HG03520 (cell line): ENCODE measurements around the gene TPSD1.
"Not testable (repeated sequence)": the region's sequence is repeated elsewhere in the genome, so short reads cannot be mapped to it uniquely, and the experiment has no call there.

ENCODE experiments used
- ATAC-seq: cut with Tn5 transposase; IDR thresholded peaks from one replicate; pipeline ENCODE4 v1.9.1; 2021; ENCODE audit warnings: mild to moderate bottlenecking, moderate library complexity; ENCODE audit not compliant: unreplicated experiment

Gene TPSD1

GRCh38 chr16:1255276-1256122 is at the start of gene TPSD1:
Gene TPSD1, plus strand, starts transcription at chr16:1256069. Its CDS starts 212 bp downstream, at chr16:1256281.
- ATAC-seq = not testable (repeated sequence)

- ATAC-seq = no peak
These were observed 49.5 kb upstream of the TPSD1 start for GRCh38 chr16:1206326-1206725.

DNA sequence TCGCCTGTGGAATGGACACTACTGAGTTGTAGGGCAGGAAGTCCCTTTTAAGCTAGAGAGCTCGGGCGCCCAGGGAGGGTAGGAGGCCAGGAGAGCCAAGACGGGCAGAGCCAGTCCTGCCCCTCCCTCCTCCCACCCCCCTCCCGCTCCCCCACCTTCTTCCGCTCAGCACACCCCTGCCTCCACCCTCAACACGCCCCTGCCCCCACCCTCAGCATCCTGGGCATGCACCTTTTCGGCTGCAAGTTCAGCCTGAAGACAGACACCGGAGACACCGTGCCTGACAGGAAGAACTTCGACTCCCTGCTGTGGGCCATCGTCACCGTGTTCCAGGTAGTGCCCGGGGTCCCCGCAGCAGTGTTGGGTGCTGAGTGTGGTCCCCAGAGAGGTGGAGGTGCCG is 49.1 kb upstream of the TPSD1 start:
- no peak for ATAC-seq

- ATAC-seq = no peak
These were observed 47.5 kb upstream of the TPSD1 start for GRCh38 chr16:1208239-1208830.

DNA sequence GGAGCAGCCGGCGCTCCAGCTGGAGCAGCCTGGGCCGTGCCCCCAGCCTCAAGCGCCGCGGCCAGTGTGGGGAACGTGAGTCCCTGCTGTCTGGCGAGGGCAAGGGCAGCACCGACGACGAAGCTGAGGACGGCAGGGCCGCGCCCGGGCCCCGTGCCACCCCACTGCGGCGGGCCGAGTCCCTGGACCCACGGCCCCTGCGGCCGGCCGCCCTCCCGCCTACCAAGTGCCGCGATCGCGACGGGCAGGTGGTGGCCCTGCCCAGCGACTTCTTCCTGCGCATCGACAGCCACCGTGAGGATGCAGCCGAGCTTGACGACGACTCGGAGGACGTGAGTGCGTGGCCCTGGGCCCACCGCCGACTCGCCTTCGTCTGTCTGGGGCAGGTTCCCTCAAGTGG is 46.8 kb upstream of the TPSD1 start:
- no peak for ATAC-seq

GRCh38 chr16:1210461-1210860 is 45.4 kb upstream of the TPSD1 start:
- ATAC-seq = no peak

GRCh38 chr16:1211451-1212268 is 44.2 kb upstream of the TPSD1 start:
- ATAC-seq = no peak

- no peak for ATAC-seq
These were observed 43.2 kb upstream of the TPSD1 start for GRCh38 chr16:1212616-1213194.

DNA sequence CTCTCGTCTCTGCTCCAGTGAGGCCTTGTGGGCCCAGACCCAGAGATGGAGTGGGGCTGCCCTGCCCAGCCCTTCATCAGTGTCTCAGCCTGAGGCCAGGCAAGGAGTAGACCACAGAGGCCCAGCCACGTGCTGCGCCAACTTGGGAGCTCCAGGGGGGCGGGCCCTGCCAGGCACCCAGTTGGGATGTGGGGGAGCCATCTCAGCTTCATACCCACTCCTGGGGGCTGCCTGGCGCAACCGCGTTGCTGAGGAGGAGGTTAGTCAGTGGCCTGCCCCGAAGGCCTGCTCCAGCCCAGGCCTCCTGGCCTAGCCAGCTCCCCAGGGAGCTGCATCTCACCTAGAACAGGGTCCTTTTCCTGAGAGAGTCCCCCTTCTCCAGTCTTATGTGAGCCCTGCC is 42.6 kb upstream of the TPSD1 start:
- ATAC-seq = no peak

DNA sequence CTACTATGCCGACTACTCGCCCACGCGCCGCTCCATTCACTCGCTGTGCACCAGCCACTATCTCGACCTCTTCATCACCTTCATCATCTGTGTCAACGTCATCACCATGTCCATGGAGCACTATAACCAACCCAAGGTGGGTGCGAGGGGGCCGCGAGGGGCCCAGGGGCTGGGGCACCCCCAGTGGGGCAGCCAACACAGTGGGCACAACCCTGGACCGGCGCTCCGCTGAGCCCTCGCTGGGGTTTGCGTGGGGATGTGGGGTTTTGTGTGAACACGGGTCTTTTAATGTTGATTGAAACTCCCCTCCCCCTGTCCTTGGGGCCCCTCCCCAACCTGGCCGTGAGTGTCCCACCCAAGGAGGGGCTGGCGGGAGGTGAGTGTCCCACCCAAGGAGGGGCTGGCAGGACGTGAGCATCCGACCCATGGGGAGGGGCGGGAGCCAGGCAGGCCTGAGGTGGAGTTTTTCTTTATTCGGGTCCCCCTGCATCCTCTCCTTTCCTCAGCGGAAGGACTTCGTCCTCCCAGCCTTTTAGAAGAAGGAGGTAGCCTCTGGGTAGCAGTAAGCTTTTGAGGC is 42.0 kb upstream of the TPSD1 start:
- ATAC-seq = no peak

- ATAC-seq = no peak
These were observed 41.1 kb upstream of the TPSD1 start for GRCh38 chr16:1214719-1215118.

GRCh38 chr16:1215574-1216295 is 40.1 kb upstream of the TPSD1 start:
- ATAC-seq = no peak

DNA sequence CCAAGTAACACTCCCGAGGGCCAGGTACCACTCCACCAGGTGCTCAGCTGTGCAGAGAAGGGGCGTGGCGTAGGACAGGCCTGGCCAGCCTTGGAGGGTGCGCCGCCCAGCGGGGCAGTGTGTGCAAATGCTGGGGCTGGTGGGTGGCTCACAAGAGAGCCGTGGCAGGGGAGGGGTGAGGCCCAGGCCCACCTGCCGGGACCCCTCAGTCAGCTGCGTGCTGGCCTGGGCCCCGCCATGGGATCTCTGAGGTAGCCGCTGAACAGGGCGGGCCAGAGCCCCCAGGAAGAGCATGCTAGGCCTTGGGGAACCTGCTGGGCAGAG is 39.6 kb upstream of the TPSD1 start:
- ATAC-seq = no peak

- no peak for ATAC-seq
These were observed 39.0 kb upstream of the TPSD1 start for GRCh38 chr16:1216681-1217400.

DNA sequence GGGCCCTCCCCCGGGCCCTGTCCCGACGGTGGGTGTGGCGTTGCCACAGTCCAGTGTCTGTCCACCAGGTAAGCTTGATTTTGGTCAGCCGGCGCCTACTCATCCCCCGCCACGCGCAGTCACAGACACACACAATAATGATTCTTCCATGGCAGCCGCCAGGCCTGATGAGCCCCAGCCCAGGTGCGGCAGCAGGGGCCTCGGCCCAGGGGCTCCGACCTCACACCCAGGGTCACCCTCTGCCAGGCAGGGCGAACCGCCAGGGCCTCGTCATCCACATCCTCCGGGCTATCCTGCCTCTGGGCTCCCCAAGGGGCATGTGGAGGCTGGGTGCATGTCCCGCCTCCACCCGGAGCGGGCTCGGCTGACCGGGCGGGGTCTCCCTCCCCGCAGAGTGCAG is 38.3 kb upstream of the TPSD1 start:
- no peak for ATAC-seq

DNA sequence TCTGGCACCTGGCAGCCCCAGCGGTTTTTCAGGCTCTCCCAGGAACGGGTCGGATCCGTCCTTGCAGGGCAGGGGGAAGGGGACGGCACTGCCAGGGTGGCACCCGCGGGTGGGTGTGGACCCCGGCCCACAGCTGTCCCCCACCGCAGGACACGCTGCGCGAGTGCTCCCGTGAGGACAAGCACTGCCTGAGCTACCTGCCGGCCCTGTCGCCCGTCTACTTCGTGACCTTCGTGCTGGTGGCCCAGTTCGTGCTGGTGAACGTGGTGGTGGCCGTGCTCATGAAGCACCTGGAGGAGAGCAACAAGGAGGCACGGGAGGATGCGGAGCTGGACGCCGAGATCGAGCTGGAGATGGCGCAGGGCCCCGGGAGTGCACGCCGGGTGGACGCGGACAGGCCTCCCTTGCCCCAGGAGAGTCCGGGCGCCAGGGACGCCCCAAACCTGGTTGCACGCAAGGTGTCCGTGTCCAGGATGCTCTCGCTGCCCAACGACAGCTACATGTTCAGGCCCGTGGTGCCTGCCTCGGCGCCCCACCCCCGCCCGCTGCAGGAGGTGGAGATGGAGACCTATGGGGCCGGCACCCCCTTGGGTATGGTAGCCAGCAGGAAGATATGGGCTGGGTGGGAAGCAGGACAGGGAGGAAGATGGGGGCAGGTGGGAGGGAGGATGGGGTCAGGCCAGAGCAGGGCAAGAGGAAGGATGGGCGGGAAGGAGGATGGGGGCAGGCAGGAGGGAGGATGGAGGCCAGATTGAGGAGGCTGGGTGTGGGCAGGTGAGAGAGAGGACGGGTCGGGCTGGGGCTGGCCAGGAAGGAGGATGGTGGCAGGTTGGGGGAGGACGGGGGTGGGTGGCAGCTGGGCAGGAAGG is 37.6 kb upstream of the TPSD1 start:
- no peak for ATAC-seq

- ATAC-seq = no peak
These were observed 36.8 kb upstream of the TPSD1 start for GRCh38 chr16:1218930-1219611.

DNA sequence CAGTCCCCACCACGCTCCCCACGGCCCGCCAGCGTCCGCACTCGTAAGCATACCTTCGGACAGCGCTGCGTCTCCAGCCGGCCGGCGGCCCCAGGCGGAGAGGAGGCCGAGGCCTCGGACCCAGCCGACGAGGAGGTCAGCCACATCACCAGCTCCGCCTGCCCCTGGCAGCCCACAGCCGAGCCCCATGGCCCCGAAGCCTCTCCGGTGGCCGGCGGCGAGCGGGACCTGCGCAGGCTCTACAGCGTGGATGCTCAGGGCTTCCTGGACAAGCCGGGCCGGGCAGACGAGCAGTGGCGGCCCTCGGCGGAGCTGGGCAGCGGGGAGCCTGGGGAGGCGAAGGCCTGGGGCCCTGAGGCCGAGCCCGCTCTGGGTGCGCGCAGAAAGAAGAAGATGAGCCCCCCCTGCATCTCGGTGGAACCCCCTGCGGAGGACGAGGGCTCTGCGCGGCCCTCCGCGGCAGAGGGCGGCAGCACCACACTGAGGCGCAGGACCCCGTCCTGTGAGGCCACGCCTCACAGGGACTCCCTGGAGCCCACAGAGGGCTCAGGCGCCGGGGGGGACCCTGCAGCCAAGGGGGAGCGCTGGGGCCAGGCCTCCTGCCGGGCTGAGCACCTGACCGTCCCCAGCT is 35.7 kb upstream of the TPSD1 start:
- no peak for ATAC-seq
